Measurements from ENCODE around the gene TTBK1. TPM values are rescaled to one million over a fixed set of nuclear protein-coding genes. Genes with fewer than 3 reads are reported as not detected.

Gene TTBK1
- total RNA-seq, 2 experiments from 2014 or later, result 0.12 to 0.14 TPM

DNA sequence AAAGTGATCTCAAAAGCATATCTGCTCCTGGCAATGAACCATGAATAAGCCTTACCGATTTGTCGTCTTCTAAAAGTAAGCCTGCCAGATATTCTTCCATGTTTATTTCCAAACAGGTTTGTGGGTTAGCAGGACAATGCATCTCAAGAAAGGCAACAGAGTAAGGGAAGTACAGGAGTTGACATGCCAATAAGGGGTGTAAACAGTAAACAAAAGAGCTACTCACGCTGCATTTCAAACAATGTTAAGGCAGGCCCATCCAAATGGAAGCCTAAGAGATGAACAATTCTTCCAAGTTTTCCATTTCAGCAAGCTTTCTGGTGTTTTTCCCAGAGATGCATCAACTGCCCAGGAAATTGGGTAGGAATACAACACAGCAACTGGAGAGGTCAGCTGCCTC is 93.1 kb downstream of the TTBK1 start:
- Mint-ChIP-seq H3K36me3 (peaks cover 16% of the 10 kb centered on the region), H3K4me1 (peaks cover 16% of the 10 kb centered on the region), H3K9me3 (no peaks in the 10 kb centered on the region), H3K27ac (no peak overlapping the region), H3K4me3 (no peak overlapping the region), H3K27me3 (no peaks in the 10 kb centered on the region)
- DNase-seq, result no peak

Other genes starting within 250 kb of the TTBK1 start
- 100 to 1,000 TPM in 1 of 2 experiments, 10 to 100 TPM in 1; 98.6 to 105 TPM for gene MEA1, start 229.5 kb upstream of the TTBK1 start, total RNA-seq
- gene KLHDC3, start 229.2 kb upstream of the TTBK1 start, total RNA-seq, result 10 to 100 TPM; 65.8 to 66.1 TPM
- gene RRP36, start 221.9 kb upstream of the TTBK1 start, total RNA-seq, result 10 to 100 TPM; 87.6 to 93.0 TPM
- 10 to 100 TPM in 1 of 2 experiments, 1 to 10 TPM in 1; 9.3 to 10.2 TPM for gene CUL7, start 189.6 kb upstream of the TTBK1 start, total RNA-seq
- gene MRPL2, start 184.0 kb upstream of the TTBK1 start, total RNA-seq, result 100 to 1,000 TPM; 112 to 113 TPM
- gene KLC4, start 183.8 kb upstream of the TTBK1 start, total RNA-seq, result 1 to 10 TPM; 9.5 to 10.0 TPM
- 1 to 10 TPM; 3.3 to 3.9 TPM for gene PTK7, start 167.2 kb upstream of the TTBK1 start, total RNA-seq
- 10 to 100 TPM; 49.1 to 49.9 TPM for gene SRF, start 72.2 kb upstream of the TTBK1 start, total RNA-seq
- gene CUL9, start 61.3 kb upstream of the TTBK1 start, total RNA-seq, result 10 to 100 TPM; 31.3 to 31.5 TPM
- 10 to 100 TPM; 55.8 to 56.1 TPM for gene DNPH1, start 14.0 kb upstream of the TTBK1 start, total RNA-seq
- not detected for gene SLC22A7, start 54.8 kb downstream of the TTBK1 start, total RNA-seq
- gene CRIP3, start 65.3 kb downstream of the TTBK1 start, total RNA-seq, result 1 to 10 TPM; 1.4 to 1.5 TPM
- gene ZNF318, start 126.2 kb downstream of the TTBK1 start, total RNA-seq, result 10 to 100 TPM in 1 of 2 experiments, 1 to 10 TPM in 1; 10.0 to 10.1 TPM
- gene ABCC10, start 184.1 kb downstream of the TTBK1 start, total RNA-seq, result 10 to 100 TPM; 22.9 to 24.3 TPM
- under 1 TPM; 0.78 to 0.93 TPM for gene DLK2, start 212.1 kb downstream of the TTBK1 start, total RNA-seq
- 10 to 100 TPM; 36.5 to 37.2 TPM for gene TJAP1, start 234.1 kb downstream of the TTBK1 start, total RNA-seq

Measured in activated naive CD8-positive, alpha-beta T cell treated with anti-CD3 and anti-CD28 coated beads for 36 hours (primary cell).